HCT116 (cell line): ENCODE results near the gene WDR43. TPM values are rescaled to one million over a fixed set of nuclear protein-coding genes. Genes with fewer than 3 reads are reported as not detected.

ENCODE experiments used
- ATAC-seq: fragments of 200-7000 bp; cut with Tn5 transposase; 2 replicates; pipeline ENCODE4 v1.9.1; 2020; ENCODE audit warnings: mild to moderate bottlenecking, moderate library complexity
- BruUV-seq: library from RNA; stranded (reverse); fragments of 400-500 nt; replicated peaks from 2 replicates; lab custom pipeline; 2021; lab: Mats Ljungman, UMichigan
- CTCF ChIA-PET: fragments of 300-600 bp; sonication (Branson Sonifier 250); formaldehyde crosslinking; loops from one replicate; lab custom pipeline; 2021; ENCODE audit warnings: antibody characterized with exemption; lab: Charles Lee
- POLR2A ChIA-PET: fragments of 300-600, 350-600 bp; sonication (Branson Sonifier 250); formaldehyde crosslinking; loops from one replicate; lab custom pipeline; 2021; ENCODE audit warnings: antibody characterized with exemption; lab: Charles Lee
- RAD21 ChIA-PET, 2 experiments: fragments of 300-600 bp; sonication (Branson Sonifier 250); formaldehyde crosslinking; loops; one replicate each; lab custom pipeline; 2023; ENCODE audit warnings: low total read pairs in 2 of 2; ENCODE audit not compliant: uncharacterized antibody in 2 of 2, unreplicated experiment in 2 of 2, low non-redundant PET in 1 of 2; lab: Charles Lee
- DNase-seq: peaks from one replicate; pipeline ENCODE4 v3.0.0-alpha.2; 2010; ENCODE audit warnings: low read depth, low spot score
- H2AFZ ChIP-seq: fragments of 200-600 bp; shearing (Covaris generic), sonication (generic); 2 replicates; pipeline ENCODE4 v1.6.1; 2017; ENCODE audit warnings: low read depth, mixed run types, mixed read lengths, antibody characterized with exemption, low read length; ENCODE audit not compliant: poor library complexity, severe bottlenecking
- H3K27ac ChIP-seq: 2 replicates; pipeline ENCODE4 v1.5.1; 2012; ENCODE audit warnings: low read depth, low read length
- H3K27me3 ChIP-seq: fragments of 200-600 bp; sonication (generic); 2 replicates; pipeline ENCODE4 v1.6.1; 2016; ENCODE audit warnings: mixed run types, low read length, mixed read lengths; ENCODE audit not compliant: insufficient read depth
- H3K36me3 ChIP-seq, 2 experiments: fragments of 200-500 bp in 1 of 2; fragments of 200-600 bp in 1 of 2; sonication (Bioruptor generic) in 1 of 2; sonication (generic) in 1 of 2; 2 replicates each; pipeline versions ENCODE4 v1.5.1 to v1.6.1; 2014 to 2016; ENCODE audit warnings: low read length in 2 of 2, inconsistent platforms in 1 of 2, mixed read lengths in 1 of 2, mixed run types in 1 of 2; ENCODE audit not compliant: insufficient read depth in 2 of 2, control insufficient read depth in 1 of 2
- H3K4me1 ChIP-seq, 2 experiments: fragments of 200-600 bp in 1 of 2; sonication (generic) in 1 of 2; 2 replicates each; pipeline versions ENCODE4 v1.5.1 to v1.6.1; 2012 to 2017; ENCODE audit warnings: low read length in 2 of 2, inconsistent platforms in 1 of 2, mild to moderate bottlenecking in 1 of 2, mixed read lengths in 1 of 2, mixed run types in 1 of 2, moderate library complexity in 1 of 2; ENCODE audit not compliant: insufficient read depth in 2 of 2, control insufficient read depth in 1 of 2
- H3K4me2 ChIP-seq: fragments of 200-600 bp; sonication (generic); 2 replicates; pipeline ENCODE4 v1.6.1; 2017; ENCODE audit warnings: mixed run types, low read length, mixed read lengths
- H3K4me3 ChIP-seq, 2 experiments: fragments of 200-600 bp in 1 of 2; sonication (generic) in 1 of 2; replicated peaks in 1 of 2; 2 replicates each; pipeline ENCODE4 v1.5.1; 2011 to 2016; ENCODE audit warnings: low read length in 2 of 2, control low read depth in 1 of 2, low read depth in 1 of 2, mild to moderate bottlenecking in 1 of 2, mixed read lengths in 1 of 2, mixed run types in 1 of 2
- H3K79me2 ChIP-seq: fragments of 200-600 bp; sonication (generic); 2 replicates; pipeline ENCODE4 v1.6.1; 2017; ENCODE audit warnings: mild to moderate bottlenecking, mixed run types, low read length, moderate library complexity, mixed read lengths; ENCODE audit not compliant: insufficient read depth
- H3K9ac ChIP-seq: fragments of 200-600 bp; sonication (generic); 2 replicates; pipeline ENCODE4 v1.6.1; 2016; ENCODE audit warnings: low read length, mixed read lengths
- H3K9me2 ChIP-seq: fragments of 200-600 bp; sonication (generic), shearing (Covaris generic); 2 replicates; pipeline ENCODE4 v1.6.1; 2017; ENCODE audit warnings: mixed run types, mild to moderate bottlenecking, moderate library complexity; ENCODE audit not compliant: insufficient read depth
- H3K9me3 ChIP-seq, 2 experiments: fragments of 200-500 bp in 1 of 2; fragments of 200-600 bp in 1 of 2; sonication (Bioruptor generic) in 1 of 2; sonication (generic) in 1 of 2; 2 replicates each; pipeline ENCODE4 v1.6.1; 2014 to 2017; ENCODE audit warnings: low read length in 2 of 2, mixed read lengths in 2 of 2, inconsistent platforms in 1 of 2, low read depth in 1 of 2, mild to moderate bottlenecking in 1 of 2, mixed run types in 1 of 2, moderate library complexity in 1 of 2; ENCODE audit not compliant: control insufficient read depth in 1 of 2, insufficient read depth in 1 of 2
- H4K20me1 ChIP-seq: fragments of 200-600 bp; sonication (generic), shearing (Covaris generic); 2 replicates; pipeline ENCODE4 v1.6.1; 2017; ENCODE audit warnings: mixed run types, mild to moderate bottlenecking, moderate library complexity; ENCODE audit not compliant: insufficient read depth
- EGR1 ChIP-seq: IDR thresholded peaks from 2 replicates; pipeline ENCODE4 v1.6.1; 2012; ENCODE audit warnings: low read depth
- FOSL1 ChIP-seq: IDR thresholded peaks from 2 replicates; pipeline ENCODE4 v1.6.1; 2012; ENCODE audit warnings: low read depth
- RAD21 ChIP-seq: IDR thresholded peaks from 2 replicates; pipeline ENCODE4 v1.6.1; 2012; ENCODE audit warnings: low read depth, mild to moderate bottlenecking
- SP1 ChIP-seq: IDR thresholded peaks from 2 replicates; pipeline ENCODE4 v1.6.1; 2012; ENCODE audit warnings: low read depth
- SRF ChIP-seq: IDR thresholded peaks from 2 replicates; pipeline ENCODE4 v1.6.1; 2012; ENCODE audit warnings: low read depth
- TCF7L2 ChIP-seq: IDR thresholded peaks from 2 replicates; pipeline ENCODE4 v1.7.0; 2011; ENCODE audit warnings: borderline replicate concordance, inconsistent platforms; ENCODE audit not compliant: insufficient read depth, insufficient read length; ENCODE audit errors: extremely low read depth
- intact Hi-C: fragments of 100-400 bp; cut with micrococcal nuclease; formaldehyde crosslinking; loops from 2 replicates; pipeline ENCODE4 v1.10.0; 2022
- total RNA-seq: library from RNA; stranded (reverse); gene quantifications from one replicate; pipeline ENCODE4 v1.2.1, GENCODE V29; 2021; ENCODE audit not compliant: unreplicated experiment
- TF ChIP-seq, protein P1 (sequence below), 3 experiments: fragments of 200-600 bp in 1 of 3; sonication (generic) in 1 of 3; IDR thresholded peaks in 2 of 3; conservative IDR thresholded peaks in 1 of 3; 2 replicates each; pipeline ENCODE4 v1.5.1; 2012 to 2017; ENCODE audit warnings: low read depth in 2 of 3, low read length in 2 of 3, antibody characterized with exemption in 1 of 3, borderline replicate concordance in 1 of 3, control low read depth in 1 of 3, mild to moderate bottlenecking in 1 of 3, mixed read lengths in 1 of 3, mixed run types in 1 of 3, moderate library complexity in 1 of 3; ENCODE audit not compliant: insufficient read depth in 1 of 3
- TF ChIP-seq, protein P2 (sequence below): IDR thresholded peaks from 2 replicates; pipeline ENCODE4 v1.6.1; 2012
- TF ChIP-seq, protein P3 (sequence below): IDR thresholded peaks from 2 replicates; pipeline ENCODE4 v1.6.1; 2012
- TF ChIP-seq, protein P4 (sequence below): IDR thresholded peaks from 2 replicates; pipeline ENCODE4 v1.6.1; 2011; ENCODE audit warnings: mild to moderate bottlenecking, low read length, moderate library complexity; ENCODE audit not compliant: insufficient replicate concordance; ENCODE audit errors: extremely low read depth
- TF ChIP-seq, protein P5 (sequence below): IDR thresholded peaks from 2 replicates; pipeline ENCODE4 v1.6.1; 2012; ENCODE audit warnings: low read depth

WDR43 gene
- total RNA-seq, 1 experiment from 2014 or later: 119 TPM

DNA sequence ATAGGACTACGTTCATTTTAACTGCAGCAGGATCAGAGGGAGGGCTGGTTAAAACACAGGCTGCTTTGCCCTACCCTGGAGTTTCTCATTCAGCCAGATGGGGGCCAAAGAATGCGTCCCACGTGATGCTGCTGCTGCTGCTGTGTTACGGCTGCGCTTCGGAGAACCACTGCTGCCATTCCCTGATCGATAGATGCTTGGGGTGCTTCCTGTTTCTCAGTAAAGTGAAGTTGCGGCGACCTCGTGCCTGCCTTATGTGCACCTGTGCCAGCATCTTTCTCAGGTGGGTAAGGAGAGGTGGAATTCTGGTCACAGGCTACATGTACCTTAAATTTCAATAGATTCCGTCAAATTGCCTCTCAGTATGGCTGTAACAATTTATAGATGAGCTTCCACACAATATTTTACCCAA lies 62.0 kb downstream of the WDR43 start:
- ChIA-PET RAD21 (no interaction called here), CTCF (no interaction called here), POLR2A (no interaction called here)
- H3K27ac ChIP-seq: no peak overlapping the region
- H3K27me3 ChIP-seq: no peaks in the 10 kb centered on the region
- no peak overlapping the region for H3K9ac ChIP-seq
- TF ChIP-seq, protein P1, sequence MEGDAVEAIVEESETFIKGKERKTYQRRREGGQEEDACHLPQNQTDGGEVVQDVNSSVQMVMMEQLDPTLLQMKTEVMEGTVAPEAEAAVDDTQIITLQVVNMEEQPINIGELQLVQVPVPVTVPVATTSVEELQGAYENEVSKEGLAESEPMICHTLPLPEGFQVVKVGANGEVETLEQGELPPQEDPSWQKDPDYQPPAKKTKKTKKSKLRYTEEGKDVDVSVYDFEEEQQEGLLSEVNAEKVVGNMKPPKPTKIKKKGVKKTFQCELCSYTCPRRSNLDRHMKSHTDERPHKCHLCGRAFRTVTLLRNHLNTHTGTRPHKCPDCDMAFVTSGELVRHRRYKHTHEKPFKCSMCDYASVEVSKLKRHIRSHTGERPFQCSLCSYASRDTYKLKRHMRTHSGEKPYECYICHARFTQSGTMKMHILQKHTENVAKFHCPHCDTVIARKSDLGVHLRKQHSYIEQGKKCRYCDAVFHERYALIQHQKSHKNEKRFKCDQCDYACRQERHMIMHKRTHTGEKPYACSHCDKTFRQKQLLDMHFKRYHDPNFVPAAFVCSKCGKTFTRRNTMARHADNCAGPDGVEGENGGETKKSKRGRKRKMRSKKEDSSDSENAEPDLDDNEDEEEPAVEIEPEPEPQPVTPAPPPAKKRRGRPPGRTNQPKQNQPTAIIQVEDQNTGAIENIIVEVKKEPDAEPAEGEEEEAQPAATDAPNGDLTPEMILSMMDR (IDR thresholded peaks at IDR 0.05 in 2 of 3, conservative IDR thresholded peaks at IDR 0.05 in 1 of 3; ENCODE audit: borderline replicate concordance in 1 of 3, insufficient read depth in 1 of 3, low read depth in 2 of 3, low read length in 2 of 3): peak in 1 of 3 experiments; percentile 48; a peak in 3 of 6 replicates
- TF ChIP-seq SRF: no peak
- TF ChIP-seq, protein P2, sequence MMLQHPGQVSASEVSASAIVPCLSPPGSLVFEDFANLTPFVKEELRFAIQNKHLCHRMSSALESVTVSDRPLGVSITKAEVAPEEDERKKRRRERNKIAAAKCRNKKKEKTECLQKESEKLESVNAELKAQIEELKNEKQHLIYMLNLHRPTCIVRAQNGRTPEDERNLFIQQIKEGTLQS: no peak
- TF ChIP-seq RAD21: no peak
- TF ChIP-seq, protein P3, sequence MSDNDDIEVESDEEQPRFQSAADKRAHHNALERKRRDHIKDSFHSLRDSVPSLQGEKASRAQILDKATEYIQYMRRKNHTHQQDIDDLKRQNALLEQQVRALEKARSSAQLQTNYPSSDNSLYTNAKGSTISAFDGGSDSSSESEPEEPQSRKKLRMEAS: 0 out of 2 replicates have a peak, but pooled peaks have one; percentile 14
- TF ChIP-seq FOSL1: no peak
- TF ChIP-seq EGR1: no peak
- TF ChIP-seq TCF7L2: no peak
- TF ChIP-seq, protein P4, sequence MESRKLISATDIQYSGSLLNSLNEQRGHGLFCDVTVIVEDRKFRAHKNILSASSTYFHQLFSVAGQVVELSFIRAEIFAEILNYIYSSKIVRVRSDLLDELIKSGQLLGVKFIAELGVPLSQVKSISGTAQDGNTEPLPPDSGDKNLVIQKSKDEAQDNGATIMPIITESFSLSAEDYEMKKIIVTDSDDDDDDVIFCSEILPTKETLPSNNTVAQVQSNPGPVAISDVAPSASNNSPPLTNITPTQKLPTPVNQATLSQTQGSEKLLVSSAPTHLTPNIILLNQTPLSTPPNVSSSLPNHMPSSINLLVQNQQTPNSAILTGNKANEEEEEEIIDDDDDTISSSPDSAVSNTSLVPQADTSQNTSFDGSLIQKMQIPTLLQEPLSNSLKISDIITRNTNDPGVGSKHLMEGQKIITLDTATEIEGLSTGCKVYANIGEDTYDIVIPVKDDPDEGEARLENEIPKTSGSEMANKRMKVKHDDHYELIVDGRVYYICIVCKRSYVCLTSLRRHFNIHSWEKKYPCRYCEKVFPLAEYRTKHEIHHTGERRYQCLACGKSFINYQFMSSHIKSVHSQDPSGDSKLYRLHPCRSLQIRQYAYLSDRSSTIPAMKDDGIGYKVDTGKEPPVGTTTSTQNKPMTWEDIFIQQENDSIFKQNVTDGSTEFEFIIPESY: no peak
- no peak for TF ChIP-seq SP1
- TF ChIP-seq, protein P5, sequence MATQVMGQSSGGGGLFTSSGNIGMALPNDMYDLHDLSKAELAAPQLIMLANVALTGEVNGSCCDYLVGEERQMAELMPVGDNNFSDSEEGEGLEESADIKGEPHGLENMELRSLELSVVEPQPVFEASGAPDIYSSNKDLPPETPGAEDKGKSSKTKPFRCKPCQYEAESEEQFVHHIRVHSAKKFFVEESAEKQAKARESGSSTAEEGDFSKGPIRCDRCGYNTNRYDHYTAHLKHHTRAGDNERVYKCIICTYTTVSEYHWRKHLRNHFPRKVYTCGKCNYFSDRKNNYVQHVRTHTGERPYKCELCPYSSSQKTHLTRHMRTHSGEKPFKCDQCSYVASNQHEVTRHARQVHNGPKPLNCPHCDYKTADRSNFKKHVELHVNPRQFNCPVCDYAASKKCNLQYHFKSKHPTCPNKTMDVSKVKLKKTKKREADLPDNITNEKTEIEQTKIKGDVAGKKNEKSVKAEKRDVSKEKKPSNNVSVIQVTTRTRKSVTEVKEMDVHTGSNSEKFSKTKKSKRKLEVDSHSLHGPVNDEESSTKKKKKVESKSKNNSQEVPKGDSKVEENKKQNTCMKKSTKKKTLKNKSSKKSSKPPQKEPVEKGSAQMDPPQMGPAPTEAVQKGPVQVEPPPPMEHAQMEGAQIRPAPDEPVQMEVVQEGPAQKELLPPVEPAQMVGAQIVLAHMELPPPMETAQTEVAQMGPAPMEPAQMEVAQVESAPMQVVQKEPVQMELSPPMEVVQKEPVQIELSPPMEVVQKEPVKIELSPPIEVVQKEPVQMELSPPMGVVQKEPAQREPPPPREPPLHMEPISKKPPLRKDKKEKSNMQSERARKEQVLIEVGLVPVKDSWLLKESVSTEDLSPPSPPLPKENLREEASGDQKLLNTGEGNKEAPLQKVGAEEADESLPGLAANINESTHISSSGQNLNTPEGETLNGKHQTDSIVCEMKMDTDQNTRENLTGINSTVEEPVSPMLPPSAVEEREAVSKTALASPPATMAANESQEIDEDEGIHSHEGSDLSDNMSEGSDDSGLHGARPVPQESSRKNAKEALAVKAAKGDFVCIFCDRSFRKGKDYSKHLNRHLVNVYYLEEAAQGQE: no peak
- peaks cover 3 to 10% of the 10 kb centered on the region in 2 experiments; a peak in 2 of 4 replicates for H3K4me1 ChIP-seq
- no peaks in the 10 kb centered on the region for H3K79me2 ChIP-seq
- H3K36me3 ChIP-seq: no peaks in the 10 kb centered on the region
- intact Hi-C loops: loop anchor here (5.0 to 10.0 kb wide), 4 partner anchors 348 to 886 kb away; no protein-coding TSS in a partner anchor
- H2AFZ ChIP-seq: no peak overlapping the region
- ATAC-seq (peak; percentile 76), DNase-seq (peak; percentile 18)
- no peaks in the 10 kb centered on the region for H4K20me1 ChIP-seq
- H3K9me2 ChIP-seq: no peaks in the 10 kb centered on the region
- peak overlapping the region; percentile 15 to 42 for H3K4me3 ChIP-seq
- BruUV-seq: no TSS peak
- peak overlapping the region; percentile 71 for H3K4me2 ChIP-seq
- H3K9me3 ChIP-seq: no peaks in the 10 kb centered on the region
